Measurements from ENCODE around the gene BCAM.

GRCh38 chr19:44823373-44823698 lies 14.4 kb downstream of the BCAM start:
- TF ChIP-seq CTCF (IDR thresholded peaks at IDR 0.05): no peak
- TF ChIP-seq POLR2A (IDR thresholded peaks at IDR 0.05): no peak
- no peak for TF ChIP-seq POLR2AphosphoS5 (IDR thresholded peaks at IDR 0.05)
